DMS79 treated with DMSO at 0.1 percent for 48 hours (cell line): ENCODE data around the gene ARMC5.
"Not testable (repeated sequence)": the region's sequence is repeated elsewhere in the genome, so short reads cannot be mapped to it uniquely, and the experiment has no call there.

Experiments
- DNase-seq: peaks from one replicate; lab custom pipeline; 2025; lab: John Stamatoyannopoulos, UW

The ARMC5 gene

GRCh38 chr16:31499928-31500327, 40.6 kb downstream of the ARMC5 start:
- DNase-seq: no peak

- DNase-seq: no peak
These were observed 42.1 kb downstream of the ARMC5 start for GRCh38 chr16:31501226-31501965.

- DNase-seq: no peak
These were observed 42.7 kb downstream of the ARMC5 start for GRCh38 chr16:31501966-31502348.

GRCh38 chr16:31502981-31503380, 43.7 kb downstream of the ARMC5 start:
- DNase-seq: no peak

GRCh38 chr16:31503555-31503954, 44.3 kb downstream of the ARMC5 start:
- not testable (repeated sequence) for DNase-seq

- no peak for DNase-seq
These were observed 44.9 kb downstream of the ARMC5 start for GRCh38 chr16:31504159-31504558.

GRCh38 chr16:31505483-31505882, 46.2 kb downstream of the ARMC5 start:
- DNase-seq: no peak

GRCh38 chr16:31507617-31507928, 48.3 kb downstream of the ARMC5 start:
- no peak for DNase-seq

- peak; percentile 76 for DNase-seq
These were observed 48.8 kb downstream of the ARMC5 start, which contains the start of gene RUSF1 for GRCh38 chr16:31507929-31508705. Gene RUSF1 (minus strand): TSS chr16:31508391. CDS start chr16:31508373, 18 bp downstream.

GRCh38 chr16:31508706-31509195, 49.5 kb downstream of the ARMC5 start:
- peak; percentile 48 for DNase-seq

GRCh38 chr16:31513126-31513525, 53.8 kb downstream of the ARMC5 start:
- no peak for DNase-seq

- no peak for DNase-seq
These were observed 54.6 kb downstream of the ARMC5 start for GRCh38 chr16:31513884-31514283.
